Activated T-cell treated with anti-CD3 and anti-CD28 coated beads for 4 hours (primary cell): ENCODE data around the gene JAG2.

Experiments used
- DNase-seq: peaks from one replicate; pipeline ENCODE4 v3.0.0-alpha.2; 2020

The JAG2 gene

GRCh38 chr14:105180592-105181548 is 12.3 kb upstream of the JAG2 start, which contains the start of gene NUDT14:
Gene NUDT14, minus strand, starts transcription at chr14:105181312. Its CDS starts 103 bp downstream, at chr14:105181209.
- DNase-seq: peak; percentile 81

DNA sequence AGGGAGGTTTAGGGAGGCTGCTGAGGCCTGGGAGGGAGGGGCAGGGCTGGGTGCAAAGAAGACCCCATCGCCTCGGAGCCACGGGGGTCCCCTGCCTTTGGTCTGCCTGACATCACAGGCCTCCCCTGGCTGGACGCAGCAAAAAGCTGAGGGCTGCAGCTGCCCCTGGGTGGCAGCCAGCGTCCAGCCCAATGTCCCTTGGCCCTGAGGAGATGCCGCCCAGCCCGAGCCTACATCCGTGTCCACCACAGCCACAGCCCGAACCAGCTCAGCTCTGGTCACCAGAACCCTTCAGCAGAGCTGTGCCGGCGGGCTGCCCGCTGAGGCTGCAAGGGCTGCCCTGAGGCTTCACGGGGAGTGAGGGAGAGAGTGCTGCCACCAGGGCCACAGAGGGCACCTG is 10.6 kb upstream of the JAG2 start:
- DNase-seq: no peak

GRCh38 chr14:105178868-105179140 is 10.2 kb upstream of the JAG2 start:
- DNase-seq: no peak

DNA sequence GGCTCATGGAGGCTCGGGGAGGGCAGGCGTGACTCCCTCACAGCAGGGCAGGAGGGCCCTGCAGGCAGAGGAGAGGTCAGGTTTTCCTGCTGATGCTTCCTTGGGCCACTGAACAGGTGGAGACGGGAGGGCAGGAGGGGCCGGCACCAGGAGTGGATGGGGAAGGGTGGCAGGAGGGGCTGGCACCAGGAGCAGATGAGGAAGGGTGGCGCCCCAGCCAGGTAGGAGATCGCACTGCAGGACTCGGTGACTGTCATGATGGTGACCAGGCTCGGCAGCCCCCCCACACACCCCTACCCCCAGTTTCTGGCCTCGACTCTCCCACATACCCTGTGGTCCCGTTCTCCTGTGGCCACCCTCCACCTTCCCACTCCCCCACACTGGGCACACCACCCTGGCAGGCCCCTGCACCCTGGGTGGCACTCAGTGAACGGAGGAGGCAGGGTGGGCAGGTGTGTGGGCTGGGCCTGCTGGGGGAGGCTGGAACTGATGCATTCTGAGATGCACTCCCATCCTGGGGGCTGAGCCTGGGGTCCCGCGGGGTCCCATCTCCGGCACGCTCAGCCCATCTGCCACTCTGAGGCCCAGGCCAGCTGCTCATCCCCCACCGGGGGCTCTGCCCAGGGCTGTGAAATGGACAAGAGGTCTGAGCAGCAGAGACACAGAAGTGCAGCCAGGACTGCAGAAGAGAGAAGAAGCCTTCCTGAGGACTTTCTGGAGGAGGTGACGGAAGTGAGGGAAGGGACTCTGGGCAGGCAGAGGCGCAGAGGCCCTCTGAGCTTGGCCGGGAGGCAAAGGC is 9.7 kb upstream of the JAG2 start:
- DNase-seq: no peak

DNA sequence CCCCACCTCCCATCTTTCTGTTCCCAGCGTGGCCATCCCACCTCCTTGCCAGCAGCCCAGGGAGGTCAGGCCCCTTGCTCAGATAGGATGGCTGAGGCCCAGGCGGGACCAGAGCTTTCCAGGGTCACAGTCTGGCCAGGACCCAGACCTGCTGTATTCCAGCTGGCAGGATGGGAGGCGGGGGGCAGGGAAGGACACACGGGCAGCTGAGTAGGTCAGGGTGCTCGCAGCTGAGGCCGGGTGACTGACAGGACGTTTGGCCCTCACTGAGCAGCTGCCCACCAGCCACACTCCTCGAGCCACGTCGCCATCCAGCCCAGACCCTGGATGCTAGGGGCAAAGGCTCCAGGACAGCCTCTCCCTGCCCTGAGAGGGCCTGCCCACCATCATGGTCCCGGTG is 8.5 kb upstream of the JAG2 start:
- no peak for DNase-seq

- DNase-seq: no peak
These were observed 7.9 kb upstream of the JAG2 start for GRCh38 chr14:105176513-105176912.

DNA sequence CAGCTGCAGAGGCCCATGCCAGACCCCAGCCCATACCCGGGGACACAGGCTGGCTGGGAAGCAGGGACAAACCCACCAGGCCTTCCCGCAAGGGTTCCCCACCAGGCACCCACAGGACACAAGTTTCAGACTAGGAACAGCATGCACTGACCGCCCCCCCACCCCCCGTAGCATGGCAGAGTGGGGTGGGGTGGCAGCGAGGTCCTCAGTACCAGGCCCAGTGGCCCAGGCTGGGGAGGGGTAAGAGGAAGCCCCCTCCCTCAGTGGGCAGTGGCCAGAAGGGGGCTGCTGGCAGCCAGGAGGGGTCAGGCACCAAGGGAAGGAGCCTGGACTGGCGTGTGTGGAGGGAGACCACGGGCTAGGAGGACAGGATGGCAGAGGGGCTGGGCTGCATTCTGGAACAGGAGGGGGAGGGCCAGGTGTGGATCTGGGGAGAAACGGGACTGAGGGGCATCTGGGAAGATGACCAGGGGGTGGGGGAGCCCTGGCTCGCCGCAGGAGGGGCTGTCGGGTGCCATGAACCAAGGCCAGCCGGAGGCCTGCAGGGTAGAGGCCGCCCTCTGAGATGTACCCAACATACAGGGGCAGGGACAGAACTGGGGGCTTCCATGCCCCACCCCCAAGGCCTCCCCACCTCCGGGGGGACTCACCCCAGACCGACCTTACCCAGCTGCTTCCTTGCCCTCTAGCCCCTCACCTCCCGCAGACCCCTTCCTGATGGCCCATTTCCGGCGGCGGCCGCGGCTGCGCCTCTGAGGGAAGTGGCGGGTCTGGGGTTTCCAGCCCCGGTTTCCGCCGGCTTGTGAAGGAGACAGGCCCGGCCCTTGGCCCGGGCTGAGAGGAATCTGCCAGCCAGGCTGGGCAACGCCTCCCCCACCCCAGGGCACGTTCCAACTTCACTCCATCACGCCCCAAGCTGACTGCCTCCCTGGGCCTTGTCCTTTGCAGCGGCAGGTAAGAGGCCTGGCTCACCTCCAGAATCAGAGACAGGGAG is 5.6 kb upstream of the JAG2 start:
- DNase-seq: no peak

GRCh38 chr14:105173145-105173544 is 4.6 kb upstream of the JAG2 start:
- no peak for DNase-seq

DNA sequence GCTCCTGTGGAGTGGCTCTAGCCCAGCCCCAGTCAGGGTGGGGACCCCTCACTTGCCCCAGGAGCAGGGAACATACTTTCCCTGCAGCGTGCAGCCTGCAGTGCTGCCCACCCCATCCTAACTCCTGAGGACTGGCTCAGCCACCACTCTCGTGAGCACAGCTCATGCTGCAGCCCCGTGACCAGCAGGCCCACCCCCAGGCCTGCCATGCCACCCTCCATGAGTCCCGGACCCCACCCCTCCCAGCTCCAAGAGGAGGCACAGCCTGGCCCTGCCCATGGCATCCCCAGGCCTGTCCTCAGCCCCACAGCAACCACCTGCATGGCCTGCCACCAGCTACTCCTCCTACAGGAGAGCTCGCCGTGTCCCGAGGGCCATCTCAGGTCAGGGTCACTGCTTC is 3.9 kb upstream of the JAG2 start:
- DNase-seq: no peak

DNA sequence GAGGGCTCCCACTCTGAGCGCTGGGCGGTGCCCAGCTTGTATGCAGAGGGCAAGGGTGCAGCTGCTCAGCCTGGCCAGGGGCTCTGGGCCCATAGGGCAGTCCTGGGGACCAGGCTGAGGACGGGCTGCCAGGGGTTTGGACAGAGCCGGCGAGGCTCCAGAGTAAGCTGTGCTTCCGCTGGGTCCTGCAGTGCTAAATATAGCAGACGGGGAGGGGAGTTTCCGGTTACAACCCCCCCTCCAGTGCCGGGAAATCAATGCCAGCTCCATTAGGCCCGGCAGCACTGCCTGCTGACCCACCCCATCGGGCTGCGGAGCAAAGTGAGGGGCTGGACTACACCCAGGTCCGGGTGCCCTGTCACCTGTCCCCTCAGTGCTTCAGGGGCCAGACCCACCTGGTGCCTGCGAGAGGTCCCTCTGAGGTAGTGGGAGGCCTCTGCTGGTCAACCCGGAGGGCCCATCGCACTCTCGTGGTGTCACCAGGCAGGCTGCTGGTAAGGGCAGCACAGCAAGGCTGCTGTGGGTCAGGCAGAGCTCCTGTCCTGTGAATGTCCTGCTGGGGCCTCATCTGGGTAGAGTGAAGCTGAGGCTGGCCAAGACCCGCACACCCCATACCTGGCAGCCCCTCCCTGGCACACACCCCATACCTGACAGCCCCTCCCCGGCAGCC is 2.6 kb upstream of the JAG2 start:
- no peak for DNase-seq

DNA sequence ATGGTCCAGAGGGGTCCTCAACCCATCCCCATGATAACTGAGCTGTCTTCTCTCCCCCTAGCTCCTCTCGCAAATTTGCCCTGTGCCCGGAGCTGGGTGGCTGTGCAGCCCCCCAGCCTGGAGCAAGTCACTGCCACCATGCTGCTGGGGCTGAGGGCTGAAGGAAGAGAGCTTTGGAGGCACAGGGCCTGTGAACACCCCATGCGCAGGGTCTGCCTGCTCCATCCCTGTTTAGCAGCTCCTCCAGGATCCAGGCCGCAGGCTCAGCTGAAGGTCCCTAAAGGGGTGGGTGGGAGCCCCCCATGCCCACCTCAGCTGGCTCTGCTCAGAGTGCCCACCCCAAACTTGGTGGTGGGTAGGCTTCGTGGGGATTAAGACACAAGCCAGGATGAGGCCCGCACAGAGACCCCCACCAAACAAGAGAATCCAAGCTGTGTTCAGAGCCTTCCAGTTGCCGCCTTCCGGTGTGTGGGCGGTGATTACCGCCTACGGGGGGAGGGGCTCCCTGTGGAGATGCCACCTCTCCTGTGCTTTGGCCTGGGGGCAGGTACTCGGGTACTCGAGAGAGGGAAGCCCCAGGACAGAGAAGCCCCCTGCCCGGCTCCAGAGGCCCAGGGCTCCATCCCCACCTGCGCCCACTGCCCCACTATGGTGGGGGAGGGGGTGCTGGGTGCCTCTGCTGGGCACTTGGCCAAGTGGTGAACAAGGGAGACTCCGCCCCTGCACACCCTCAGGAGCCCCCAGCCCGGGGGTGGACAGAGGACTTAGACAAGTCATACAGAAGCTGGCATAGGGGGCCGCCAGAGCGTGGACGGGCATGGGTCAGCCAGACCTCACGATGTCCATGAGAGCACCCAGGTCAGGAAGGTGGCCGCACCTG is 1.4 kb upstream of the JAG2 start:
- DNase-seq: no peak

GRCh38 chr14:105168979-105169507 is 467 bp upstream of the JAG2 start:
- peak; percentile 38 for DNase-seq

- no peak for DNase-seq
These were observed 519 bp downstream of the JAG2 start for GRCh38 chr14:105168093-105168420.

- no peak for DNase-seq
These were observed 1.1 kb downstream of the JAG2 start for GRCh38 chr14:105167303-105168092.

DNA sequence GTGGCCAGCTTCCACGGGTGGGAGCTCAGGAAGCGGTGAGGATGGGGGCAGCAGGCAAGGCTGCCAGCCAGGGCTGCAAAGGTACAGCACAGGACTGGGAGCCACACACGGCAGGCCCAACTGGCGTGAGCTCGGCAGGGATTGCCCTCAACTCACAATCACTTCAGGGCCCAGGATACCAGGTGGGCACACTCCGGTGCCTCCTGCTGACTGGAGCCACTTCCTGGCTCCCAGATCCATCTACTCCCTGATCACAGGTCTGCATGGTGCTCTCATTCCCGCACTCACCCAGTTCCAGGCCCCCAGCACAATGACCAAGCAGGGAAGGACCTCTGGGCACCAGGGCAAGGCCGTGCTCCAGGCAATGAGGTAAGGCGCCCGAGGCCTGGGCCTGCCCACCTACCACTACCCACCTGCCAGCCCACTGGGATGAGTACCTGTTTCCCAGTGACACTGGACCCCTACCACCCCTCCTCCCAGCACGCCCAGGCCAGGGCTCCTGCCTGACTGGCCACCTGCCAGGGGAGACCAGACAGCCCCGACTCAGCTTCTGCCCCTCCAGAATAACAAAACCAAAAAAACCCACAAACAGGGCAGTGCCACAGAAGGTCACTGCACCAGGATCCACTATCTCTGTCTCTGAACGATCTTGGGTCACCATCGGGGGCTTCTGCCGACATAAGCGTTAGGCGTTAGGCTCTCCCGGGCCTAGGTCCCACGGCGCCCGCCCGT is 1.8 kb downstream of the JAG2 start:
- DNase-seq: no peak

- no peak for DNase-seq
These were observed 2.7 kb downstream of the JAG2 start for GRCh38 chr14:105165761-105166485.

GRCh38 chr14:105165134-105165704 is 3.4 kb downstream of the JAG2 start:
- DNase-seq: no peak

DNA sequence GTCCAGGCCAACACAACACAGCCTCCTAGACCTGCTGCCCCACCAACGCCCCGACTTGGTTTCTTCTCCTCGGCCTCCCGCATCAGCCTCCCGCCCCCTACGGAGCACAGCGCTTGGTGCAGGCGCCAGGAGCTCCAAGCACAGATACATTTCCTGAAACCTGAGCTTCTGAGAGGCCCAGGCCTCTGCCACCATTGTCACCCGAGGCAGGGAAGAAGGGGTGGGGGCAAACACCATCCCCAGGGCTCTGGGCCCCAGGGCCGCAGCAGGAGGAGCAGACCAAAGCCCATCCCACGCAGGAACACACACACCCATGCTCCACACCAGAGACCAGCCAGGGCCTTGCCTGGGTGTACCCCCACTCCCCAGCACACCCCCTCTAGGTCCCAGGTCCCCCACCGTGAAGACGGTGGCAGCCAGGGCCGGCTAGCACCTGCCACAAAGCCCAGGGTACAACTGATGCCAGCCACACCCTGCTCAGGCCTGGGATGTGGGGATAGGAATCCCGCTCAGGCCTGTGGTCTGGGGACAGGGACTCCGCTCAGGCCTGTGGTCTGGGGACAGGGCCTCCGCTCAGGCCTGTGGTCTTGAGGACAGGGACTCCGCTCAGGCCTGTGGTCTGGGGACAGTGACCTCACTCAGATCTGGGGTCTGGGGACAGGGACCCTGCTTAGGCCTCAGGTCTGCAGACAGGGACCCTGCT is 5.4 kb downstream of the JAG2 start:
- DNase-seq: no peak
